ENCODE results near the gene MASP1.

- TF ChIP-seq CTCF (optimal IDR thresholded peaks at IDR 0.05 in 1 of 3, IDR thresholded peaks at IDR 0.05 in 1 of 3, conservative IDR thresholded peaks at IDR 0.05 in 1 of 3; ENCODE audit: extremely low read depth in 1 of 3, insufficient read depth in 2 of 3, low read length in 3 of 3) (no peak), EZH2 (IDR thresholded peaks at IDR 0.05; ENCODE audit: low read length) (no peak)
Measured at GRCh38 chr3:187193181-187193580, 98.4 kb downstream of the MASP1 start.
